SK-N-SH (cell line): ENCODE measurements around the gene DMAP1.

Experiments used
- EP300 ChIP-seq, 2 experiments: IDR thresholded peaks; 2 replicates each; pipeline versions ENCODE4 v1.4.0 to v1.6.1; 2012; ENCODE audit warnings: borderline replicate concordance in 1 of 2, low read depth in 1 of 2, low read length in 1 of 2
- NRF1 ChIP-seq: IDR thresholded peaks from 2 replicates; pipeline ENCODE4 v1.6.1; 2012; ENCODE audit warnings: low read depth, mild to moderate bottlenecking, low read length

GRCh38 chr1:44210595-44210994 lies 2.7 kb upstream of the DMAP1 start:
- TF ChIP-seq EP300 (IDR thresholded peaks at IDR 0.05; ENCODE audit: borderline replicate concordance in 1 of 2, low read depth in 1 of 2, low read length in 1 of 2) (no peak), NRF1 (no peak)
